NK-92 (cell line): ENCODE measurements around the gene NAA15.
"Not testable (repeated sequence)": the region's sequence is repeated elsewhere in the genome, so short reads cannot be mapped to it uniquely, and the experiment has no call there.

Source experiments
- DNase-seq: peaks from one replicate; lab custom pipeline; 2025; ENCODE audit not compliant: unreplicated experiment; lab: John Stamatoyannopoulos, UW

Gene NAA15

DNA sequence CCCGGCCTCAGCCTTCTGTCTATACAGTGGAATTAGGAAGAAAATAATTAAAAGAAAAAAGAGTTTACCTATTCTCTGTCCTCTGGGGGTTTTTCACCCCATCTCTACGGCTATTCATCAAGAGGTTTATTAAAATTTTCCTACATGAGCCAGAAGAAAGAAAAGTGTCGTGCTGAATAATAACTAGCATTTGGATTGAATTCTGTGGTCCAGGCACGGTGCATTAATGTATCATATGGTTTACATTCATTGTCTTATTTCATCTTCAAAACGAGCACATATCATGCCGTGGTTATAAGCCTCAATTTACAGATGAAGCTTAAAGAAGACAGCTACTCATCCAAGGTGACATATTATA lies 5.4 kb upstream of the NAA15 start:
- DNase-seq = no peak

DNA sequence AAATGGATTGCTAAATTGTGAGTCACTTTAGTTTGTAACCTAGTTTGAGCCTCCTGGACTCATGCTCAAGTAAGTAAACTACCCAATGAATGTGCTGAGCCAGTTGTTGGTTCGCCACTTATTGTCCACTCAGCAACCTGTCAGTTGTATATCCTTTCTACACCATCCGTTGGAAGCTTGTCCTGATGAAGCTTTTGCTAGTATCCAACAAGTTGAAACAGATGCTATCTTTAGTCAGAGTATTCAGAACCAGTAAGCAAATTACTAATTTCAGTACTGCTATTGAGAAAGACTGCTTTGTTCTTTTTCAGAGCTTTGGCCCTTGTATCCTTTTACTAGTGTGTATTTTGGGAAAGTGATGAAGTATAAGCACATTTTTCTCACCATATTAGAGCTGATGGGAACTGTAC lies 4.3 kb upstream of the NAA15 start:
- no peak for DNase-seq

DNA sequence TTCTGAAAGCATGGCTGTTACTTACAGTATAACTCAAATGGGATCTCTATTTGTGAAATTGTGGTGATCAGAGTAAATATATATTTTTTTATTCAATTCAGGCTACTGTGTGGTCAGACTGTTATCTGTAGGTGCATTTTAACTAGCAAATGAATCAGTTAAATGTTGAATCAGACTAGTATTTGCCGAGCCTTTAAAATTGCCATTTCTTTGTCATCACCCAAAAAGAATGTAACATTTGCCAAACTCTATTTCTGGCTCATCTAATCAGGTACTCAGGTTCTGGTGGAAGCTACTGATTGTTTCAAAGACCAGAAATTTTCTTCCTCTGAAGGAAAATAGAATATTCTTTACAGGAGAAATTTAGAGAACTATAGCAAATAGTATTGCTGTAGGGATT lies 1.8 kb upstream of the NAA15 start:
- DNase-seq = no peak

DNA sequence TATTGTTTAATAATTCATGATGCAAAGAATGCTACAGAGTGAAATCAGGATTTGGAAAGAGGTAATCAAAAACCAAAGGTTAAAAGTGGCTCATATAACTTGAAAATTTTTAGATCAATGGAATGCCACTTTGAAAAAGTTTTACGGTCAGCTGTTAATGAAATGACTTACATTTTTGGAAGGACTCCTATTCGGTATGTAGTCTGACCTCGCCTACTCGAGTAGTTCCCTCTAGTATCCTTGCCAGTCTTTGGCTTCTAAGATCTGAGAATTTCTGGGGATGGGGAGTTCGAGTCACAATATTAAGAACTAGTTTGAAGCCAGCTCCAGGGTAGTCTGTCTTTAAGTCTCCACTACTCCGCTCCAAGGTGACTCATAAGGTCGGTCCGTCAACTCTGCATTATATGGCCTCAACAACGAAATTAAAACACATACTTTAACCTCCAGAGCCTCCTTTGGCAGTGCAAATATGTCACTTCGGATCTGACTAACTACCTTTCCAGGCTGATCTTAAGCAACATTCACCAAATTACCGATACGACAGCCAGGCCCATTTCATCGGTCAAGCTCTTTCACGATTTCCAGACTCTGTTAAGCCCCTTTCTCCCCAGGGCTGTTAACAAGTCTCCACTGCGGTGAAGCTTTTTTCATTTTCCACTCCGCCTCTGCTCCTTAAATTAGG lies 733 bp upstream of the NAA15 start:
- DNase-seq = no peak

DNA sequence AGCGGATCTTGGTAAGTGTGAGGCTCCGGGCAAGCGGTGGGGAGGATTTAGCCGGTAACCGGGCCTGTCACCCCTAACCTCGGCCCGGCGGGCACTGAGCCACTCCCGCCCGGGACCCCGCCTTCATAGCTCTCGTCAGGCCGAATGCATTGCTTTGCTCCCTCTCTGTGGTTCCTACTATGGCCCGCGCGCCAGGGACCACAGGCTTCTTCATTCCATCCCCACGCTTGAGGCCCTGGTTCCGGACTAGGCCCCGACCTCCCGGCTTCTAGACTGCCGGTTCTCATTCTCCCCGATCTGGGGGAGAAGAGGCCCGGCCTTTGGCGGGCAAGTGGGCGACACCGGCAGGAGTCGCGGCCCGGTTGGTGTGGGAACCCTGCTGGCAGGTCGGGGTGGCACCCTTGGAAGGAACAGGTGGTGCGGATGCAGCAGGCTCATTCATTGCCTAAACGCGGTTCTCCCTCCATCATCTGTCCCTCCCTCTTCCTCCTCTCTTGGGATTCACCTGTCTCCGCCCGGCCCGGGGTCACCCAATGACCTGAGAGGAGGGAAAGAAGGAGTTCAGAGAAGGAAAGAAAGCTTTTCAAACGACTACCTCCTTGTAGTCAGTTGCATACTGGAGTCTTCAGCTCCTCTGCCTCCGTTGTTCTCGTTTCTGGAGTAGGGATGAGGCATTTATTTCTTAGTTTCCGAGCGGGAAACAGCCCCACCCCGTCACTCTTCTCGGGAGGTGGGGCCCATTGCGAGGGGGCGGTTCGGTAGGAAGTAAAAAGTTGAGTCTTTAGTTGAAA lies 711 bp downstream of the NAA15 start, which contains the start of gene NDUFC1:
TSS of gene NDUFC1 (minus strand) at position 657 of the 791 bp plus-strand sequence. CDS start 6,679 bp downstream, outside the sequence.
- no peak for DNase-seq

DNA sequence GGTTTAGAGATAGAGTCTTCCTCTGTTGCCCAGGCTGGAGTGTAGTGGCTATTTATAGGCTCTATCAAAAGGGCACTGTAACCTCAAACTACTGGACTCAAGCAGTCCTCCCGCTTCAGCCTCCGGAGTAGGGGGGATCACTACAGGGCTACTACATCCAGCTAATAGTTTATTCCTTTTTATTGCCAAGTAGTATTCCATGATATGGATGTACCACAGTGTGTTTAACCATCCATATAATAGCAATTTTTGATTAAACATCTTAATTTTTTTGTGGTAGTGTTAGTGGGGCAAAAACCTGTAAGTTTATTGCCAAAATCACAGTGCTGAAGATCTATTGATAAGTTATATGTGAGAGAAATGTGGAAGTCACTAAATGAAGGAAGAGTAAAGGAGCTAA lies 3.6 kb downstream of the NAA15 start:
- no peak for DNase-seq

DNA sequence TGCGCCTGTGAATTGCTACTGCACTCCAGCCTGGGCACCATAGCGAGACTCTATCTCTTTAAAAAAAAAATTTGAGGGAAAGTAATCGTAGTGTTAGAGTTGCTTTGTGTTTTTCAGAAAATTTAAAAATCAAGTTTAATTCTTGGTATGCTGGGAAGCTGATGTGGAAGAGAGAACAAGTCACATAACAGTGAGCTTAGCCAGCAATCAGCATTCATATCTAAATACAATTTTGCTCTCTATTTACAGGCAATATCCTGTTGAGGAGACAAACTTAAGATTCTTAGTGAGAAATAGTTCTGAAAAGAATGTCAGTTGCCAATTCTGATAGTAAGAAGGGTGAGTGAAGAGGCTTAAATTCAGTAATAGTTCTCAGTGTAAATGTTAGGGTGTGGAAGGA lies 10.6 kb downstream of the NAA15 start:
- no peak for DNase-seq

DNA sequence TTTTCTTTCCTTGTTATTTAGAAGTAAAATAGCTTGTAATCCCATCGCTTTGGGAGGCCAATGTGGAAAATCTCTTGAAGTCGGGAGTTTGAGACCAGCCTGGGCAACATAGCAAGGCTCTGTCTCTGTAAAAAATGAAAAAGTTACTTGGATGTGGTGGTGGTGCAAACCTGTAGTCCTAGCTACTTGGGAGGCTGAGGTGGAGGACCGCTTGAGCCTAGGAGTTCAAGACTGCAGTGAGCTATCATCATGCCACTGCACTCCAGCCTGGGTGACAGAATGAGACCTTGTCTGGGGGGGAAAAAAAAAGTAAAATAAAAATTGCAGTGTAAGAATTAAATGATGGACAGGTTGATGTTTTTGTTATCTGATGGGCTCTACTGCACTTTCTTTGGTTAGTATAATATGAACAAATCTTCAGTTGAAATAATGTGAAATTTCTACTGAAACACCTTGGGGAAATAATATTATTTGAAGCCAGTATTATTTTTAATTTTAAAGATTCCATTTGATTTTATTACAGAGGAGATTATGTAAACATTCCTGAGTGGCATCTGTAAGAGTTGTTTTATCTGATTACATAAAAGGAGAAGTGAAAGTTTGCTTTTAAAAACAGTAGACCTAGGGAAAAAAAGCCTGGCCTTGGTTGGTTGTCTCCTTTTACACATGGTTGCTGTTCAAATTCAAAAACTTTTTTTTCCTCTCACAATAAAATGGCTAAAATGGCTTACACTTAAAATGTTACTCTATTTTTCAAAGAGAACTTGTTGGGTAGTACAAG lies 11.4 kb downstream of the NAA15 start:
- no peak for DNase-seq

DNA sequence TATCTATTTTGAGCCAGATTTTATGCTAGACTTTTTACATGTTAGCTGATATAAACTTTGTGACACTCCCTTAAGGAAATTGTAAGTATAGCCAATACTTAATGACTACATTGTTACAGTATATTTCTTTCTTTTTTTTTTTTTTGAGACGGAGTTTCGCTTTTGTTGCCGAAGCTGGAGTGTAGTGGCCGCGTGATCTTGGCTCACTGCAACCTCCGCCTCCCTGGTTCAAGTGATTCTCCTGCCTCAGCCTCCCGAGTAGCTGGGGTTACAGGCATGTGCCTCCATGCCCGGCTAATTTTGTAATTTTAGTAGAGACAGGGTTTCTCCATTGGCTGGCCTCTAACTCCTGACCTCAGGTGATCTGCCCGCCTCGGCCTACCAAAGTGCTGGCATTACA lies 12.1 kb downstream of the NAA15 start:
- not testable (repeated sequence) for DNase-seq

DNA sequence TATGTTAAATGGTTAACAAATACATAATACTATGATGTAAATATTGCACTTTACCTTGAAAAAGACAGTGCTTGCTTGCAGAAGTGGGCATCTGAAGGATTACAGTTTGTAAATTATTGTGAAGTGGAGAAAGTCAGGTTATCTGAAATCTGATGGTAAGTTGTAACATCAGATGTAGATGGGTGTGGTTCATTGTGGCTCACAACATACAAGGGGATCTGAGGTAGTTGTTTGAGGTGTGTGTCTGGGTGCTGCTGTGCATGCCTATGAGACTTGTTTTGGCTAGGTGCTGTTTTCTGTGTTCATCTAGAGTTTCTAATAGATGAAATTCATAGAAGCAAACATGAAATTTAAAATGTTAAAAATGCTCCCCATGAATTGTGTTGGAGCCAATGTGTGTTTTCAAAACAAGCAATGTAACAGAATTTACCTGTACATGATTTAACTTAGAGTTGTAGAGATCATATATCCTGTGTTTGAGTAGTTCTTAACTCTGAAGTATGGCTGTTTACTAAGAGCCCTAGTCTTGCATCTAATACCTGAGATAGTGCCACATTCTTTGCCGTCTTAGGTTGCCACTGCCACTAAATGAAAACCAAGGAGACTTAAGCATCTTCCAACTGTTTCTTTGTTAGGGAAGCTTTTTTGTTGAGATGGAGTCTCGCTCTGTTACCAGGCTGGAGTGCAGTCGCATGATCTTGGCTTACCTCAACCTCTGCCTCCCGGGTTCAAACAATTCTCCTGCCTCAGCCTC lies 12.9 kb downstream of the NAA15 start:
- DNase-seq = no peak

DNA sequence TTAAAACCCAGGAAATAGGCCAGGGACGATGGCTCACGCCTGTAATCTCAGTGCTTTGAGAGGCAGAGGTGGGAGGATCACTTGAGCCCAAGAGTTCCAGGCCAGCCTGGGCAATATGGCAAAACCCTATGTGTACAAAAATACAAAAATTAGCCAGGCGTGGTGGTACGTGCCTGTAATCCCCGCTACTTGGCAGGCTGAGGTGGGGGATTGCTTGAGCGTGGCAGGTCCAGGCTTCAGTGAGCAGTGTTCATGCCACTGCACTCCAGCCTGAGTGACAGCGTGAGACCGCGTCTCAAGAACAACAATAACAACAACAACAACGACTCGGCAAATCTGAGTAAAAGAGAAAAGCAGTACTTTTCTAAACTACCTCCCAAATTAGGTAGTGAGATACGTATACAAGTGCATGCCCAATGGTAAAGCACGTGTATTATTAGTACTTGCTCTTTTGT lies 13.9 kb downstream of the NAA15 start:
- no peak for DNase-seq

DNA sequence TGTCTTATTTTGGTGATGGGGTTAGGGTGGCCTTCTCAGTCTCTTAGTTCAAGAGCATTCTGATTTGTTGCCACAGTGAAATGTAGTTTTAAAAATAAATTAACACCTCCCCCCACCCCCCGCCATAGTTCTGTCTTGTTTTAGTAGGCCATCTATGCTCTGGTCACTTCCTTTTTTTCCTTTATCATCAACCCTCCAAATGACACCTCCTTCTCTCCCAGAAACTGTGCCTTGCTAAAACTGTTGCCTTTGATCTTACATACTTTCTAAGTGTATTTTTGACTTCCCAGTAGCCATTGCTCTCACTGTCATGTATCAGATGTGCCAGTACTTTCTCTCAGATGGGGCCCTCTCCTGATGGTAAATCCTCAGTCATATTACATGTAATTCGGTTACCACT lies 15.4 kb downstream of the NAA15 start:
- DNase-seq = no peak

DNA sequence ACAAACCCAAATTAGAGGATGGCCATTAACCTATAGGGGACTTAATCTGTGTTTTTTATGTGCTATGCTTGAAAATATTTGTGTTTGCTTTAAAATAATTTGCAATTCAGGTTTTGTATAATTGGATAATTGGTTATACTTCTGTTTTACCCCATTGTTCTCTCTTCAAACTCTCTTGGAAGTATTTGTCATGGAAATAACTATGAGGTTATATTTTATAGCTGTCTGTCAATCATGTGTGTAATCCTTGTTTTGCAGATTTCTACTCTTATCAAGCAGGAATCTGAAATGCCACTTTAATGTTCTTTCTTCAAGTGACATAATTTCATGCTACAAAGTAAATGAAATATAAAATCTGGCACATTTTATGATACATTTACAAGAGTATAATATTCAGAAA lies 16.3 kb downstream of the NAA15 start:
- no peak for DNase-seq

DNA sequence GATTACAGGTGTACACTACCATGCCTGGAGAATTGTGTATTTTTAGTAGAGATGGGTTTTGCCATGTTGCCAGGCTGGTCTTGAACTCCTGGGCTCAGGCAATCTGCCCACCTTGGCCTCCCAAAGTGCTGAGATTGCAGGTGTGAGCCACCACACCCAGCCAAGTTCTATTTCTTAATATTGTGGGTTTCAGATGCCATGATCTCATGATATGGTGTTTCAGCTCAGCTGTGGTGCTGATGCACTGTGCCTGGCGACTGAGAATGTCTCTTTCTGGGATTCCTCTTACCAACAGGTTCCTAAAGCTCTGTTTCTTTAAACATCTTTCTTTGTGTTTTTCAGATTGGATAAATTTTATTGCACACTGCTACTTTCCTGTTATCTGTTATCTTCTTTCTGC lies 18.3 kb downstream of the NAA15 start:
- no peak for DNase-seq

DNA sequence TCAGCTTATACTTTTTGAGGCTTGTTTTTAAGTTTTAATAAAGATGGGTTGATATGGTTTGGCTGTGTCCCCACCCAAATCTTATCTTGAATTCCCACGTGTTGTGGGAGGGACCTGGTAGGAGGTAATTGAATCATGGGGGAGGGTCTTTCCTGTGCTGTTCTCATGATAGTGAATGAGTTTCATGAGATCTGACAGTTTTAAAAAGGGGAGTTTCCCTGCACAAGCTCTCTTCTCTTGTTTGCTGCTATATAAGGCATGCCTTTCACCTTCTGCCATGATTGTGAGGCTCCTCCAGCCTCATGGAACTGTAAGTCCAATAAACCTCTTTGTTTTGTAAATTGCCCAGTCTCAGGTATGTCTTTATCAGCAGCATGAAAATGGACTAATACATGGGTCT lies 20.8 kb downstream of the NAA15 start:
- DNase-seq = not testable (repeated sequence)

DNA sequence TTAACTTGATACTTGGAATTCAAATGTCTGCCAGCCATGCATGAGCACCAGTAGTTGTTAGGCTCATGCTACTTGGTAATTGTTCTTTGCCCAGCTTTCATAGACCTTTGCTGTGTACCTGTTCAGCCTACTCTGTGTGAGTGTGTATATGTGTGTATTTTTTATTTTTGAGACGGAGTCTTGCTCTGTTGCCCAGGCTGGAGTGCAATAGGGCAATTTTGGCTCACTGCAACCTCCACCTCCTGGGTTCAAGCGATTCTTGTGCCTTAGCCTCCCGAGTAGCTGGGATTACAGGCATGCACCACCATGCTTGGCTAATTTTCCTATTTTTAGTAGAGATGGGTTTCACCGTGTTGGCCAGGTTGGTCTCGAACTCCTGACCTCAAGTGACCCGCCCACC lies 21.2 kb downstream of the NAA15 start:
- not testable (repeated sequence) for DNase-seq

DNA sequence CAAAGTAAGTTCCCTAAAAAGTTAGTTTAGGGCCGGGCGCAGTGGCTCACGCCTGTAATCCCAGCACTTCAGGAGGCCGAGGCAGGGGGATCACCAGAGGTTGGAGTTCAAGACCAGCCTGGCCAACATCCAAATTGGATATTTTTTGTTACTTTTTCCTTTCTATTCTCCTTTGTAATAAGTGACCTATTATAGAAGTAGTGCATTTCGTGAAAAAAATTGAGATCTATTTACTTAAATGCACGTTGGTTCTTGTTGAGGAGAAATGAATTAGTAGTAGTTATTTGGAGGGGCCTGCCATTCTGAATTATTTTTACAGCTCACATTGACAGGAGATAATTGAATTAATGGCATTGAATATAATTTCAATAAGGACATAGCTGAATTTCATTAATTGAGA lies 23.3 kb downstream of the NAA15 start:
- no peak for DNase-seq

DNA sequence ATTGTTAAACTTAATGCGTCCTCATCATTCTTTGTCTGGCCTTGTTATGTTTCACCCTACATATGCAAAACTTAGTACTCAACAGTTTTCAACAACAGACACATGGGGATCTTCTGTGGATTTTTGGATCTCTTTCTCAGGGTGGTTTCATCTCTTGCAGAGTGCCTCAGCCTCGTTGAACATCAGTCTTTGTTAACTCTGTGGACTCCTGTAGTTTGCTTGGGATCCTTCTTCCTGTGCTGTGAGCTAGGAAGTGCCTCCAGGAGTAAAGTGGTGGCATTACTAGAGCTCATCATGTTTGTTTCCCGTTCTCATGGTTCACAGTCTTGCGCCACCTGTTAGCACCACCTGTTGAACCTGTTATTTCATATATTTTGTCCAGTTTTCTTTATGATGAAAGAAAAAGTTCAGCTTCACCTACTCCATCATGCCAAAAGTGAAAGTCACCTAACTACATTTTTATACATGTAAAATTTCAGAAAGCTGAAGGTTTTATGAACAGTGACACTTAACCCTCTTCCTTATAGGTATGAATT lies 28.4 kb downstream of the NAA15 start:
- no peak for DNase-seq

DNA sequence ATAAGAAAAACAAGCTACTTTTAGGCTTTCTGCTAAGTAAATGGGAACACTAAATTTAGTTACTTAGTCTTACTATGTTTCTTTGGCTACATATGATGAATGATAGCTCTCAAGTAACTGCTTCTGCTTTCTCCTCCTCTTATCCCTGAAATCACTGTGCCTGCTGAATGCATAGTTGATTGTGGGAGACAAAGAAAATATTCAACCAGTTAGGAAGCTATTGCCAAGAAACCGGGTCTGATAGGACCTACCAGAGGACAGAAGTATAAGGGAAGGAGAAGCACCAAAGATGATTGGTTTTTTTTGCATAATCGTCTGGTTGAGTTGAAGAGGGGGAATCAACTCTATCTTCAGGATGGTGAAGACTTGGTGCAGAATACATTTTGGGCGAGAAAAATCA lies 29.0 kb downstream of the NAA15 start:
- no peak for DNase-seq

DNA sequence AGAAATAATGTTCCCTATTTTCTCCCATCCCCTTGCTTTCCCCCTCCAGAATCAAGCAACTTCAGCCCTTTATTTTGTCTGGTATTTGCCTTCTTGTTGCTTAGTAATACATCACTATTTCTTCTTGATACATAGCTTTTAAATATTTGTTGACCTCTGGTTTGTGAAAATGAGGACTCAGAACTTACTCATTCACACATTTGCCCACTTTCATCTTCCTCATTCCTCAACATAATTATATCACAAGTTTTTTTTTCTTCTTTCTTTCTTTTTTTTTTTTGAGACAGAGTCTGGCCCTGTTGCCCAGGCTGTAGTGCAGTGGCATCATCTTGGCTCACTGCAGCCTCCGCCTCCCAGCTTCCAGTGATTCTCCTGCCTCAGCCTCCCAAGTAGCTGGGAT lies 29.9 kb downstream of the NAA15 start:
- DNase-seq = no peak

DNA sequence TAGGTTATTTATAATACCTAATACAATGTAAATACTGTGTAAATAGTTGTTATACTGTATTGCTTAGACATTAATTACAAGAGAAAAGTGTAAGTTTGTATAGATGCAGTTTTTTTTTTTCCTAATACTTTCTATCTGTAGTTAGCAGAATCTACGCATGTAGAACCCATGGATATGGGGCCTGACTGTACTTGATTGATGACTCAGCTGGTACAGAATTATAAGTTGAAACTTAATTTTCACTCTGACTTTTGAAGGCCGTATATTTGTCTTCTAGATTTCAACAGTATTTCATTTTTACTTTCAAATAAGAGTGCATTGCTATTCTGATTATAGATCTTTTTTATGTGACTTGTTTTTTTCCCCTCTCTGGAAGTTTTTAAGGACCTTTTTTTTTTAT lies 31.7 kb downstream of the NAA15 start:
- DNase-seq = no peak
